WTC11 (cell line): ENCODE measurements around the gene P2RX3. TPM values are rescaled to one million over a fixed set of nuclear protein-coding genes. Genes with fewer than 3 reads are reported as not detected.

Source experiments
- ATAC-seq: fragments of 200-7000 bp; cut with Tn5 transposase; 2 replicates; pipeline ENCODE4 v1.10.0; 2021; ENCODE audit warnings: mild to moderate bottlenecking, moderate library complexity
- CTCF ChIA-PET: fragments of 300-600 bp; sonication (Branson Sonifier 250); formaldehyde crosslinking; loops from one replicate; lab custom pipeline; 2021; ENCODE audit warnings: antibody characterized with exemption; lab: Charles Lee
- POLR2A ChIA-PET: fragments of 350-600 bp; sonication (Branson Sonifier 250); formaldehyde crosslinking; loops from one replicate; lab custom pipeline; 2021; ENCODE audit warnings: antibody characterized with exemption; lab: Charles Lee
- DNase-seq: peaks from one replicate; pipeline ENCODE4 v3.0.0; 2021; ENCODE audit warnings: low spot score
- H3K27ac Mint-ChIP-seq: 2 replicates; pipeline ENCODE4 v1.8.0; 2021; ENCODE audit warnings: mixed read lengths
- H3K27me3 Mint-ChIP-seq: 2 replicates; pipeline ENCODE4 v1.8.0; 2021; ENCODE audit warnings: low read depth, mild to moderate bottlenecking, moderate library complexity, mixed read lengths
- H3K36me3 Mint-ChIP-seq: 2 replicates; pipeline ENCODE4 v1.8.0; 2021; ENCODE audit warnings: mixed read lengths
- H3K4me1 Mint-ChIP-seq: 2 replicates; pipeline ENCODE4 v1.8.0; 2022; ENCODE audit warnings: mixed read lengths
- H3K4me3 Mint-ChIP-seq: 2 replicates; pipeline ENCODE4 v1.8.0; 2021; ENCODE audit warnings: mild to moderate bottlenecking, moderate library complexity, mixed read lengths
- H3K9me3 Mint-ChIP-seq: 2 replicates; pipeline ENCODE4 v1.8.0; 2021; ENCODE audit warnings: mixed read lengths
- ETV6 ChIP-seq: sonication (generic); formaldehyde crosslinking; IDR thresholded peaks from 2 replicates; pipeline ENCODE4 v1.8.1; 2022; ENCODE audit warnings: mild to moderate bottlenecking, missing genetic modification reagents
- IRF1 ChIP-seq: sonication (generic); formaldehyde crosslinking; IDR thresholded peaks from 2 replicates; pipeline ENCODE4 v1.8.0; 2023; ENCODE audit warnings: missing genetic modification reagents
- MYBL2 ChIP-seq: sonication (generic); formaldehyde crosslinking; IDR thresholded peaks from 2 replicates; pipeline ENCODE4 v1.8.1; 2023; ENCODE audit warnings: mild to moderate bottlenecking, moderate library complexity, missing genetic modification reagents
- NFATC4 ChIP-seq: fragments of 250-450 bp; sonication (Bioruptor Pico); IDR thresholded peaks from 2 replicates; pipeline ENCODE4 v1.9.0; 2021; ENCODE audit warnings: mild to moderate bottlenecking
- NR1H2 ChIP-seq: sonication (generic); formaldehyde crosslinking; IDR thresholded peaks from 2 replicates; pipeline ENCODE4 v1.9.0; 2021; ENCODE audit warnings: mild to moderate bottlenecking, moderate library complexity, missing genetic modification reagents
- OVOL2 ChIP-seq: fragments of 250-450 bp; sonication (Bioruptor Pico); IDR thresholded peaks from 2 replicates; pipeline ENCODE4 v1.9.0; 2021; ENCODE audit warnings: mild to moderate bottlenecking, borderline replicate concordance
- RORB ChIP-seq: fragments of 250-450 bp; sonication (Bioruptor Pico); IDR thresholded peaks from 2 replicates; pipeline ENCODE4 v1.9.0; 2021; ENCODE audit warnings: mild to moderate bottlenecking
- SOX15 ChIP-seq: fragments of 250-450 bp; sonication (Bioruptor Pico); IDR thresholded peaks from 2 replicates; pipeline ENCODE4 v1.9.0; 2021; ENCODE audit warnings: mild to moderate bottlenecking
- SP1 ChIP-seq: sonication (generic); formaldehyde crosslinking; conservative IDR thresholded peaks from 2 replicates; pipeline ENCODE4 v1.8.1; 2022; ENCODE audit warnings: missing genetic modification reagents
- TCF7 ChIP-seq: sonication (generic); formaldehyde crosslinking; IDR thresholded peaks from 2 replicates; pipeline ENCODE4 v1.8.0; 2022; ENCODE audit warnings: mild to moderate bottlenecking, low read depth, missing genetic modification reagents, moderate library complexity
- TEAD1 ChIP-seq: sonication (generic); formaldehyde crosslinking; IDR thresholded peaks from 2 replicates; pipeline ENCODE4 v1.8.0; 2022; ENCODE audit warnings: mild to moderate bottlenecking, missing genetic modification reagents
- TEAD4 ChIP-seq: sonication (generic); formaldehyde crosslinking; IDR thresholded peaks from 2 replicates; pipeline ENCODE4 v1.8.0; 2022; ENCODE audit warnings: mild to moderate bottlenecking, missing genetic modification reagents
- ZNF219 ChIP-seq: sonication (generic); formaldehyde crosslinking; IDR thresholded peaks from 2 replicates; pipeline ENCODE4 v1.8.0; 2023; ENCODE audit warnings: missing genetic modification reagents, mild to moderate bottlenecking, borderline replicate concordance
- ZNF263 ChIP-seq: sonication (generic); formaldehyde crosslinking; IDR thresholded peaks from 2 replicates; pipeline ENCODE4 v1.8.1; 2022; ENCODE audit warnings: low read depth, mild to moderate bottlenecking, moderate library complexity, missing genetic modification reagents
- ZNF512 ChIP-seq: sonication (generic); formaldehyde crosslinking; IDR thresholded peaks from 2 replicates; pipeline ENCODE4 v1.8.1; 2022; ENCODE audit warnings: missing genetic modification reagents, borderline replicate concordance
- total RNA-seq: library from RNA; stranded (reverse); gene quantifications from 3 replicates; pipeline ENCODE4 v1.2.3, GENCODE V29; 2021

Gene P2RX3
- total RNA-seq, 1 experiment from 2014 or later: 0.26 TPM

GRCh38 chr11:57421805-57422204 lies 83.7 kb downstream of the P2RX3 start:
- peaks cover 38% of the 10 kb centered on the region for H3K36me3 Mint-ChIP-seq
- no peak for DNase-seq
- no peak for ATAC-seq
- H3K27ac Mint-ChIP-seq: no peak overlapping the region
- no peak overlapping the region for H3K4me3 Mint-ChIP-seq
- no peak for TF ChIP-seq ZNF512 (CRISPR knock-in tag)
- no peak for TF ChIP-seq OVOL2
- no peak for TF ChIP-seq NFATC4 (CRISPR knock-in tag)
- no peak for TF ChIP-seq ZNF263 (CRISPR knock-in tag)
- TF ChIP-seq TEAD1 (CRISPR knock-in tag): no peak
- TF ChIP-seq SP1 (CRISPR knock-in tag): no peak
- TF ChIP-seq TEAD4 (CRISPR knock-in tag): no peak
- TF ChIP-seq TCF7: no peak
- TF ChIP-seq IRF1 (CRISPR knock-in tag): no peak
- TF ChIP-seq ETV6: no peak
- no peak for TF ChIP-seq ZNF219 (CRISPR knock-in tag)
- no peak for TF ChIP-seq SOX15
- TF ChIP-seq NR1H2: no peak
- no peak for TF ChIP-seq RORB
- no peak for TF ChIP-seq MYBL2 (CRISPR knock-in tag)
- H3K9me3 Mint-ChIP-seq: no peaks in the 10 kb centered on the region
- ChIA-PET CTCF (no interaction called here), POLR2A (no interaction called here)
- H3K4me1 Mint-ChIP-seq: peaks cover 19% of the 10 kb centered on the region
- H3K27me3 Mint-ChIP-seq: peaks cover 11% of the 10 kb centered on the region

Other genes with a start within 250 kb of the P2RX3 start
- gene LRRC55, start 156.4 kb upstream of the P2RX3 start, total RNA-seq: 0.46 to 0.79 TPM (median 0.71 TPM) in 3 replicates
- gene APLNR, start 101.1 kb upstream of the P2RX3 start, total RNA-seq: 0.53 to 0.89 TPM (median 0.66 TPM) in 3 replicates
- gene TNKS1BP1, start 13.4 kb upstream of the P2RX3 start, total RNA-seq: 109 to 127 TPM (median 125 TPM) in 3 replicates
- 218 to 228 TPM (median 223 TPM) in 3 replicates for gene SSRP1, start 2.5 kb upstream of the P2RX3 start, total RNA-seq
- not detected in 3 replicates for gene PRG3, start 42.8 kb downstream of the P2RX3 start, total RNA-seq
- 0.57 to 0.60 TPM in 2 of 3 replicates, not detected in the other for gene PRG2, start 52.3 kb downstream of the P2RX3 start, total RNA-seq
- 22.6 to 25.8 TPM (median 25.3 TPM) in 3 replicates for gene SLC43A3, start 88.8 kb downstream of the P2RX3 start, total RNA-seq
- gene RTN4RL2, start 122.2 kb downstream of the P2RX3 start, total RNA-seq: 13.8 to 15.5 TPM (median 14.3 TPM) in 3 replicates
- gene SLC43A1, start 177.3 kb downstream of the P2RX3 start, total RNA-seq: 20.5 to 27.1 TPM (median 21.5 TPM) in 3 replicates
- 63.5 to 92.8 TPM (median 68.4 TPM) in 3 replicates for gene TIMM10, start 192.4 kb downstream of the P2RX3 start, total RNA-seq
- gene SMTNL1, start 199.2 kb downstream of the P2RX3 start, total RNA-seq: 0.26 to 0.39 TPM (median 0.34 TPM) in 3 replicates
- gene UBE2L6, start 229.3 kb downstream of the P2RX3 start, total RNA-seq: 38.8 to 48.5 TPM (median 47.4 TPM) in 3 replicates